Measurements from ENCODE around the gene BABAM1.

DNA sequence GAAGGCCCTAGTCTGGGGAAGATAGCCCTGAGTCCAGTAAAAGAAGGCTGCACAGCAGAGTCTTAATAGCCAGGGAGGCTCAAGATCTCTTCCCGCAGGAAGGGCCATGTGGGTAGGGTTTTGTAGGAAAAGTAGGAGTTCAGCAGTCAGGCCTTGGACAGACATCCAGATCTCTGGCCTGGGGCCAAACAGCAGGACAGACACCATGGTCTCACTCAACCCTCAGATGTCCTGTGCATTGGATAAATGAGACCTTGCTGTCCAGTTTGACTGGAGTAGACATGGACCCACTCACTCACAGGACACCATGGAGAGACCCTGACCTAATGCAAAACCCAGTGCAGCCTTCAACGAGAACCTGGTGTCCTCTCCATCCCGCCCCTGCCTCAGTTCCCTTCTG, 37.4 kb upstream of the BABAM1 start:
- TF ChIP-seq, protein P1, sequence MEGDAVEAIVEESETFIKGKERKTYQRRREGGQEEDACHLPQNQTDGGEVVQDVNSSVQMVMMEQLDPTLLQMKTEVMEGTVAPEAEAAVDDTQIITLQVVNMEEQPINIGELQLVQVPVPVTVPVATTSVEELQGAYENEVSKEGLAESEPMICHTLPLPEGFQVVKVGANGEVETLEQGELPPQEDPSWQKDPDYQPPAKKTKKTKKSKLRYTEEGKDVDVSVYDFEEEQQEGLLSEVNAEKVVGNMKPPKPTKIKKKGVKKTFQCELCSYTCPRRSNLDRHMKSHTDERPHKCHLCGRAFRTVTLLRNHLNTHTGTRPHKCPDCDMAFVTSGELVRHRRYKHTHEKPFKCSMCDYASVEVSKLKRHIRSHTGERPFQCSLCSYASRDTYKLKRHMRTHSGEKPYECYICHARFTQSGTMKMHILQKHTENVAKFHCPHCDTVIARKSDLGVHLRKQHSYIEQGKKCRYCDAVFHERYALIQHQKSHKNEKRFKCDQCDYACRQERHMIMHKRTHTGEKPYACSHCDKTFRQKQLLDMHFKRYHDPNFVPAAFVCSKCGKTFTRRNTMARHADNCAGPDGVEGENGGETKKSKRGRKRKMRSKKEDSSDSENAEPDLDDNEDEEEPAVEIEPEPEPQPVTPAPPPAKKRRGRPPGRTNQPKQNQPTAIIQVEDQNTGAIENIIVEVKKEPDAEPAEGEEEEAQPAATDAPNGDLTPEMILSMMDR (IDR thresholded peaks at IDR 0.05) = no peak
- no peak for TF ChIP-seq POLR2A (IDR thresholded peaks at IDR 0.05; ENCODE audit: low read depth)
